GM13976 (cell line): ENCODE results near the gene ARHGAP26.
"Not testable (repeated sequence)": the region's sequence is repeated elsewhere in the genome, so short reads cannot be mapped to it uniquely, and the experiment has no call there.

Source experiments
- DNase-seq: peaks from one replicate; pipeline ENCODE4 v3.0.0; 2012; ENCODE audit warnings: low spot score
- in situ Hi-C: fragments of 300-500 bp; cut with MboI; formaldehyde crosslinking; loops from one replicate; pipeline ENCODE4 v1.12.0; 2022; ENCODE audit warnings: low sequenced_read_pairs, mixed read lengths, inconsistent platforms; ENCODE audit not compliant: unreplicated experiment
- TF ChIP-seq, protein P1 (sequence below): IDR thresholded peaks from 2 replicates; pipeline ENCODE4 v1.5.1; 2012; ENCODE audit warnings: borderline replicate concordance, mild to moderate bottlenecking; ENCODE audit not compliant: insufficient read depth; ENCODE audit errors: extremely low read depth, missing control alignments, control extremely low read depth

The ARHGAP26 gene

DNA sequence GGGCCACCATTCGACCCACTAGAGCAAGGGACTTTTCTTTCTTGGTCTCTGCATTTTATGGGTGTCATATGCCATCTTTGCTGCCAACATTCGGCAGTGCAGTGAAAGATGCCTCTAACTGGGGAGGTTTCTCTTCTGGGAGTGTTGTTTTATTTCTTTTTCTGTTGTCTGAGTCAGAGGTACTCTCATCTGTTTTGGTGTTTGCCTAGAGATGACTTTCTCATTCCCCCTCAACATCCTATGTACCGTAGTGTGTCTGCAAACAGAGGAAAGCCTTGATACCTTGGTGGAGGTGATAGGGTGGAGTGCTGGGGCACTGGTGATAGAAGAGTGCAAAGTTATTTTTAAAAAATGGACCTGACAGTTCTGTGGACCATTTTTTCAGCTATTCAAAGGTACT is 182.1 kb downstream of the ARHGAP26 start:
- no peak for DNase-seq
- in situ Hi-C loops = no loop called here
- TF ChIP-seq, protein P1, sequence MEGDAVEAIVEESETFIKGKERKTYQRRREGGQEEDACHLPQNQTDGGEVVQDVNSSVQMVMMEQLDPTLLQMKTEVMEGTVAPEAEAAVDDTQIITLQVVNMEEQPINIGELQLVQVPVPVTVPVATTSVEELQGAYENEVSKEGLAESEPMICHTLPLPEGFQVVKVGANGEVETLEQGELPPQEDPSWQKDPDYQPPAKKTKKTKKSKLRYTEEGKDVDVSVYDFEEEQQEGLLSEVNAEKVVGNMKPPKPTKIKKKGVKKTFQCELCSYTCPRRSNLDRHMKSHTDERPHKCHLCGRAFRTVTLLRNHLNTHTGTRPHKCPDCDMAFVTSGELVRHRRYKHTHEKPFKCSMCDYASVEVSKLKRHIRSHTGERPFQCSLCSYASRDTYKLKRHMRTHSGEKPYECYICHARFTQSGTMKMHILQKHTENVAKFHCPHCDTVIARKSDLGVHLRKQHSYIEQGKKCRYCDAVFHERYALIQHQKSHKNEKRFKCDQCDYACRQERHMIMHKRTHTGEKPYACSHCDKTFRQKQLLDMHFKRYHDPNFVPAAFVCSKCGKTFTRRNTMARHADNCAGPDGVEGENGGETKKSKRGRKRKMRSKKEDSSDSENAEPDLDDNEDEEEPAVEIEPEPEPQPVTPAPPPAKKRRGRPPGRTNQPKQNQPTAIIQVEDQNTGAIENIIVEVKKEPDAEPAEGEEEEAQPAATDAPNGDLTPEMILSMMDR = no peak

DNA sequence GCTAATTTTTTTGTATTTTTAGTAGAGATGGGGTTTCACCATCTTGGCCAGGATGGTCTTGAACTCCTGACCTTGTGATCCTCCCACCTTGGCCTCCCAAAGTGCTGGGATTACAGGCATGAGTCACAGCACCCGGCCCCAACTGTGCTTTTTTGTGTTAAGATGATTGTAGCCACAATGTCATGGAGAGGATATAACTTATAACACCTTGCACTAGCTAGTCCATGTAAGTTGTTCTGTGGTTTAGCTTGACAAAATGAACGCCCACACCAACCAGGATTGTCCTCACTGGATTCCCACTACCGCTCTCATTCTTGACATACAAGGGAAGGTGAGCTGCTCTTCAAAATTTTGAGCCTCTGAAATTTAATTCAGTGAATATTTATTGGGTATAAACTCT is 182.7 kb downstream of the ARHGAP26 start:
- DNase-seq, in situ Hi-C loops: not testable (repeated sequence)

GRCh38 chr5:142954455-142954854 is 184.3 kb downstream of the ARHGAP26 start:
- TF ChIP-seq, protein P1 = no peak
- DNase-seq = no peak
- in situ Hi-C loops = no loop called here

- no peak for DNase-seq
- in situ Hi-C loops = no loop called here
- TF ChIP-seq, protein P1 = no peak
These were observed 185.5 kb downstream of the ARHGAP26 start for GRCh38 chr5:142955628-142956027.

DNA sequence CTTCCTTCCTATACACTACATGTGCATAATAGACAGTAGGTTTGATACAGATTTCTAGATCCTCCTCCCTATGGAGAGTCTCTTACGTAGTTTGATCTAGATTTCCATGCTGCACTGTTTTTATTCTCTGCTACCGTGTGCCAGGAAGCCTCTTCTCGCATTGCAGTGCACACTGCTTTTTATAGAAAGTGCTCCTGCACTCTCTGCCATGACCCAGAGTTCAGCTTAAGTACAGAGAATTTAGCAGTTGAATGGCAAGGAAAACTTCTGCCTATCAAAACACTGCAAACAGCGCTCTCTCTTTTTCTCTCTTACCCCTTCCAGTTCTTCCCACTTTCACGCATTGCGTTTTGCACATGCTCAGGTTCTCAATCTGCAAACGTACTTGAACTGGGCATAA is 187.4 kb downstream of the ARHGAP26 start:
- in situ Hi-C loops = no loop called here
- DNase-seq = no peak
- TF ChIP-seq, protein P1 = no peak

- in situ Hi-C loops = no loop called here
- TF ChIP-seq, protein P1 = no peak
- no peak for DNase-seq
These were observed 188.9 kb downstream of the ARHGAP26 start for GRCh38 chr5:142958944-142959682.

GRCh38 chr5:142959683-142960657 is 189.8 kb downstream of the ARHGAP26 start:
- in situ Hi-C loops = no loop called here
- no peak for DNase-seq
- TF ChIP-seq, protein P1 = no peak
